Heart right ventricle (tissue), 16 donors: Measurements from ENCODE around the gene CCL7. TPM values are rescaled to one million over a fixed set of nuclear protein-coding genes. Genes with fewer than 3 reads are reported as not detected.

Experiments used
- ATAC-seq, 8 donors: fragments of 200-7000 bp; cut with Tn5 transposase; one replicate each; pipeline ENCODE4 v1.9.1; 2020; ENCODE audit warnings: mild to moderate bottlenecking in 8 of 8, moderate library complexity in 8 of 8, moderate number of reproducible peaks in 1 of 8
- DNase-seq, 2 donors: peaks; one replicate each; pipeline ENCODE4 v3.0.0-alpha.2; 2020
- H3K27ac ChIP-seq, 10 donors: fragments of 200-600 bp; sonication (generic) in 2 of 10; one replicate each; pipeline versions ENCODE4 v1.5.0 to v1.8.0; 2020 to 2022; ENCODE audit warnings: mild to moderate bottlenecking in 3 of 10
- H3K27me3 ChIP-seq, 7 donors: fragments of 200-600 bp; one replicate each; pipeline ENCODE4 v1.8.0; 2021 to 2022; ENCODE audit warnings: mild to moderate bottlenecking in 2 of 7
- H3K36me3 ChIP-seq, 9 donors: fragments of 200-600 bp; sonication (generic) in 1 of 9; one replicate each; pipeline versions ENCODE4 v1.5.0 to v1.8.0; 2020 to 2022; ENCODE audit warnings: mild to moderate bottlenecking in 2 of 9
- H3K4me1 ChIP-seq, 9 donors: fragments of 200-600 bp; sonication (generic) in 1 of 9; one replicate each; pipeline versions ENCODE4 v1.5.0 to v1.8.0; 2020 to 2022; ENCODE audit warnings: mild to moderate bottlenecking in 4 of 9
- H3K4me3 ChIP-seq, 10 donors: fragments of 200-600 bp; sonication (generic) in 2 of 10; one replicate each; pipeline versions ENCODE4 v1.5.0 to v1.8.0; 2020 to 2022; ENCODE audit warnings: mild to moderate bottlenecking in 7 of 10, moderate library complexity in 2 of 10
- H3K9me3 ChIP-seq, 11 donors: fragments of 200-600 bp in 10 of 11; sonication (generic) in 2 of 11; one replicate each; pipeline versions ENCODE4 v1.5.0 to v1.8.0; 2013 to 2022; ENCODE audit warnings: mild to moderate bottlenecking in 2 of 11, control low read depth in 1 of 11, moderate library complexity in 1 of 11
- CTCF ChIP-seq, 9 donors: fragments of 200-600 bp; sonication (generic) in 2 of 9; IDR thresholded peaks; one replicate each; pipeline versions ENCODE4 v1.5.0 to v1.8.0; 2021 to 2022; ENCODE audit warnings: antibody characterized with exemption in 9 of 9, mild to moderate bottlenecking in 5 of 9, moderate library complexity in 1 of 9
- WGBS, 2 donors: extraction: QIAGEN DNeasy Blood & Tissue Kit; methylation state at CpG; one replicate each; pipeline ENCODE4 v1.1.7; 2013; ENCODE audit warnings: inconsistent platforms in 1 of 2; 5-methylcytosine and 5-hydroxymethylcytosine counted together
- intact Hi-C, 10 donors: fragments of 100-400 bp; cut with DNase I; formaldehyde crosslinking; loops; one replicate each; pipeline versions ENCODE4 v1.11.1 to v1.14.2; 2022
- polyA plus RNA-seq, 2 donors: library from polyadenylated mRNA; stranded (reverse); fragments of 200-250 nt; gene quantifications; one replicate each; pipeline ENCODE4 v1.2.3, GENCODE V29; 2013
- total RNA-seq, 10 donors: library from RNA; stranded (reverse); fragmentation: NEBNext Ultra II Directional in 3 of 10; extraction: Animal tissue kit (Norgen Biotek cat#: 25700) in 3 of 10; gene quantifications; one replicate each; pipeline versions ENCODE4 v1.2.1 to v1.2.4, GENCODE V29; 2021 to 2023
- donor health status: Arrhythmogenic right ventricular cardiomyopathy.
- donor health status: ischemic (EF 13 %, LVEDD 7.1; RV severe dilation, severe dysfunction).
- donor health status: healthy with polysubstance abuse.
- donor health status: DM: no; HTN: yes; CAD: no.
- donor health status: DM: no; HTN: no; CAD: no.
- donor health status: ischemic (EF 25% LVEDD 6.9; RV normal size, moderate dysfunction).
- donor health status: ischemic (EF 25% LVEDD 5.7; RV mildly dilated, moderate dysfunction).
- donor health status: healthy.
- donor health status: DM: yes; HTN: yes; CAD: no.
- donor health status: Ischemic cardiomyopathy.
- donor health status: ischemic (EF 35%, LVEDD 5.7; RV mildly dilated, moderate dysfunction).
- donor health status: nonischemic (EF 11% LVEDD 7.7; RV severe dilation, severe dysfunction).
- donor health status: DM: yes; HTN: yes; CAD: no.
- donor health status: PGD.
- donor health status: ischemic (EF 29% LVEDD 5.4; RV normal size, mild dysfunction).
- donor health status: nonischemic (EF 23%, LVEDD 6.1; RV moderate dilation, normal function).

The CCL7 gene
- total and polyA plus RNA-seq, 12 donors: 0.29 to 0.65 TPM; not detected in 10

- H3K9me3 ChIP-seq: no peaks in the 10 kb centered on the region
- DNase-seq (no peak), ATAC-seq (no peak)
- intact Hi-C loops: loop anchor here in 1 of 10 donors (5.0 kb wide), 1 partner anchor 41 kb away; no protein-coding TSS in a partner anchor
- H3K27ac ChIP-seq: peak overlapping the region in 9 of 10 donors; percentile 27 to 93 (median 40)
- H3K4me1 ChIP-seq: peaks cover 3 to 100% (median 58%) of the 10 kb centered on the region in 9 donors
- WGBS, 2 donors: 74 to 76% methylated on average over 7 of the region's 7 CpGs
- no peaks in the 10 kb centered on the region for H3K36me3 ChIP-seq
- no peak overlapping the region for H3K4me3 ChIP-seq
- no peaks in the 10 kb centered on the region for H3K27me3 ChIP-seq
- no peak for TF ChIP-seq CTCF (IDR thresholded peaks at IDR 0.05)
These were observed 26.4 kb upstream of the CCL7 start for GRCh38 chr17:34243364-34244320.

- Histone ChIP-seq H3K9me3 (no peaks in the 10 kb centered on the region), H3K27ac (peak overlapping the region in 3 of 10 donors; percentile 0 to 93 (median 60)), H3K27me3 (no peaks in the 10 kb centered on the region), H3K4me3 (no peak overlapping the region), H3K36me3 (no peaks in the 10 kb centered on the region), H3K4me1 (peaks cover 10 to 100% (median 58%) of the 10 kb centered on the region in 9 donors)
- intact Hi-C loops: no loop called here
- no peak for ATAC-seq
- no peak for TF ChIP-seq CTCF (IDR thresholded peaks at IDR 0.05)
- DNase-seq: no peak
- 80 to 88% methylated on average over 6 of the region's 6 CpGs for WGBS, 2 donors
These were observed 24.6 kb upstream of the CCL7 start for GRCh38 chr17:34245351-34245905.

- H3K4me1 ChIP-seq: peaks cover 10 to 100% (median 58%) of the 10 kb centered on the region in 9 donors
- intact Hi-C loops: no loop called here
- H3K9me3 ChIP-seq: no peaks in the 10 kb centered on the region
- no peak overlapping the region for H3K4me3 ChIP-seq
- WGBS, 2 donors: 95 to 96% methylated on average over 1 of the region's 1 CpG
- DNase-seq (no peak), ATAC-seq (peak in 4 of 8 donors; percentile 9 to 54 (median 38))
- TF ChIP-seq CTCF (IDR thresholded peaks at IDR 0.05): no peak
- peak overlapping the region in 3 of 10 donors; percentile 44 to 93 (median 60) for H3K27ac ChIP-seq
- no peaks in the 10 kb centered on the region for H3K27me3 ChIP-seq
- no peaks in the 10 kb centered on the region for H3K36me3 ChIP-seq
These were observed 23.6 kb upstream of the CCL7 start for GRCh38 chr17:34246446-34246845.

GRCh38 chr17:34246881-34247280 lies 23.1 kb upstream of the CCL7 start:
- H3K9me3 ChIP-seq: no peaks in the 10 kb centered on the region
- no peak for TF ChIP-seq CTCF (IDR thresholded peaks at IDR 0.05)
- intact Hi-C loops: no loop called here
- H3K36me3 ChIP-seq: no peaks in the 10 kb centered on the region
- ATAC-seq (no peak), DNase-seq (no peak)
- WGBS, 2 donors: 85 to 88% methylated on average over 3 of the region's 3 CpGs
- peak overlapping the region in 3 of 10 donors; percentile 38 to 93 (median 44) for H3K27ac ChIP-seq
- peaks cover 9 to 100% (median 58%) of the 10 kb centered on the region in 9 donors for H3K4me1 ChIP-seq
- H3K4me3 ChIP-seq: no peak overlapping the region
- no peaks in the 10 kb centered on the region for H3K27me3 ChIP-seq
